HepG2 (cell line): ENCODE results near the gene SDCCAG8. TPM values are rescaled to one million over a fixed set of nuclear protein-coding genes. Genes with fewer than 3 reads are reported as not detected.

Experiments used
- ATAC-seq: fragments of 200-7000 bp; cut with Tn5 transposase; 3 replicates; pipeline ENCODE4 v1.9.1; 2020; ENCODE audit warnings: mild to moderate bottlenecking, moderate library complexity
- BruUV-seq: library from RNA; stranded (reverse); fragments of 400-500 nt; replicated peaks from 2 replicates; lab custom pipeline; 2021; lab: Mats Ljungman, UMichigan
- CTCF ChIA-PET: fragments of 300-600 bp; formaldehyde crosslinking; extraction: SDS; loops from one replicate; lab custom pipeline; 2021; ENCODE audit warnings: low total read pairs, inconsistent platforms, low intra/inter-chr PET ratio; lab: Yijun Ruan, JAX
- POLR2A ChIA-PET: fragments of 350-600 bp; sonication (Branson Sonifier 250); formaldehyde crosslinking; loops from one replicate; lab custom pipeline; 2020; ENCODE audit warnings: antibody characterized with exemption, inconsistent platforms; lab: Yijun Ruan, JAX
- DNase-seq: peaks from one replicate; pipeline ENCODE4 v3.0.0-alpha.2; 2015; ENCODE audit warnings: low spot score
- FAIRE-seq: peaks from 3 replicates; lab custom pipeline; 2011; peaks lifted over from hg19 to GRCh38; lab: Jason Lieb, UNC
- H2AFZ ChIP-seq: one replicate; pipeline ENCODE4 v1.6.1; 2011; ENCODE audit warnings: low read length, inconsistent platforms
- H3K27ac ChIP-seq: fragments of 300-600 bp; 3 replicates; pipeline ENCODE4 v1.8.0; 2011; ENCODE audit warnings: mixed run types, mild to moderate bottlenecking, mixed read lengths, low read length, inconsistent platforms; ENCODE audit not compliant: insufficient read depth; ENCODE audit errors: extremely low read length
- H3K27me3 ChIP-seq, 2 experiments: fragments of 200-600 bp in 1 of 2; 2 replicates in 1 of 2; 3 replicates in 1 of 2; pipeline versions ENCODE4 v1.6.0 to v1.8.0; 2011; ENCODE audit warnings: low read length in 2 of 2, mild to moderate bottlenecking in 2 of 2, moderate library complexity in 2 of 2, inconsistent platforms in 1 of 2; ENCODE audit not compliant: insufficient read depth in 2 of 2, control insufficient read depth in 1 of 2
- H3K36me3 ChIP-seq, 2 experiments: fragments of 200-600 bp in 1 of 2; replicated peaks in 1 of 2; 2 replicates in 1 of 2; 3 replicates in 1 of 2; pipeline versions ENCODE4 v1.5.1 to v1.8.0; 2011; ENCODE audit warnings: low read length in 2 of 2, inconsistent platforms in 1 of 2; ENCODE audit not compliant: insufficient read depth in 2 of 2, control insufficient read depth in 1 of 2
- H3K4me1 ChIP-seq: 2 replicates; pipeline ENCODE4 v1.5.1; 2012; ENCODE audit warnings: low read length, inconsistent platforms; ENCODE audit not compliant: insufficient read depth
- H3K4me2 ChIP-seq: 2 replicates; pipeline ENCODE4 v1.6.0; 2011; ENCODE audit warnings: low read depth, low read length, inconsistent platforms
- H3K4me3 ChIP-seq, 3 experiments: fragments of 200-600 bp in 1 of 3; sonication (generic), shearing (Covaris generic) in 1 of 3; replicated peaks in 1 of 3; 2 replicates each; pipeline ENCODE4 v1.5.1; 2011 to 2016; ENCODE audit warnings: low read length in 3 of 3, inconsistent platforms in 2 of 3, low read depth in 2 of 3, mild to moderate bottlenecking in 2 of 3, control low read depth in 1 of 3, mixed read lengths in 1 of 3; ENCODE audit not compliant: insufficient read depth in 1 of 3
- H3K79me2 ChIP-seq: one replicate; pipeline ENCODE4 v1.6.1; 2011; ENCODE audit warnings: low read length, inconsistent platforms; ENCODE audit not compliant: insufficient read depth
- H3K9ac ChIP-seq: 2 replicates; pipeline ENCODE4 v1.6.0; 2011; ENCODE audit warnings: mild to moderate bottlenecking, low read depth, low read length, inconsistent platforms; ENCODE audit not compliant: insufficient read depth
- H3K9me3 ChIP-seq: 2 replicates; pipeline ENCODE4 v1.5.1; 2012; ENCODE audit warnings: mild to moderate bottlenecking, low read length
- H4K20me1 ChIP-seq: 2 replicates; pipeline ENCODE4 v1.6.0; 2011; ENCODE audit warnings: inconsistent platforms, mild to moderate bottlenecking, low read length, moderate library complexity; ENCODE audit not compliant: insufficient read depth
- ERF ChIP-seq: IDR thresholded peaks from 2 replicates; pipeline ENCODE4 v1.6.1; 2018; ENCODE audit warnings: missing biosample characterization, missing genetic modification reagents
- HNRNPUL1 ChIP-seq: fragments of 200-400 bp; formaldehyde crosslinking; IDR thresholded peaks from 2 replicates; pipeline ENCODE4 v1.6.1; 2017; ENCODE audit warnings: low read depth, mild to moderate bottlenecking, low read length, moderate library complexity
- ISL2 ChIP-seq: sonication (generic); formaldehyde crosslinking; IDR thresholded peaks from 2 replicates; pipeline ENCODE4 v1.5.0; 2020; ENCODE audit warnings: missing genetic modification reagents
- ZMYM4 ChIP-seq: sonication (generic); formaldehyde crosslinking; IDR thresholded peaks from 2 replicates; pipeline ENCODE4 v1.8.1; 2023; ENCODE audit warnings: mild to moderate bottlenecking, missing genetic modification reagents
- WGBS: methylation state at CpG from one replicate; pipeline ENCODE4 v1.1.6; 2017; ENCODE audit warnings: low lambda C conversion rate; 5-methylcytosine and 5-hydroxymethylcytosine counted together
- in situ Hi-C: cut with HindIII; loops from 2 replicates; pipeline ENCODE4 v1.10.0; 2017; ENCODE audit warnings: low pct_unique_long_range_greater_than_20kb; ENCODE audit not compliant: extremely low pct_ligation_motif_present
- intact Hi-C: fragments of 100-400 bp; cut with micrococcal nuclease; formaldehyde crosslinking; loops from one replicate; pipeline ENCODE4 v1.10.0; 2022; ENCODE audit not compliant: unreplicated experiment
- polyA plus RNA-seq, 8 experiments: library from polyadenylated mRNA; depleted of rRNA in 3 of 8; stranded (reverse) in 7 of 8; unstranded in 1 of 8; fragments of >200 nt; fragmentation: Illumina TruSeq in 4 of 8; extraction: Trizol in 4 of 8; gene quantifications; 2 replicates each; pipeline versions ENCODE4 v1.2.1 to v1.2.3, GENCODE V29; 2011 to 2016; ENCODE audit warnings: low read depth in 4 of 8, missing spikeins in 1 of 8, mixed read lengths in 1 of 8; ENCODE audit not compliant: insufficient read depth in 1 of 8
- total RNA-seq, 5 experiments: library from RNA; depleted of rRNA; stranded (reverse); fragments of >200 nt; fragmentation: Illumina TruSeq; extraction: Trizol; gene quantifications; 2 replicates each; pipeline ENCODE4 v1.2.3, GENCODE V29; 2016; ENCODE audit warnings: low read depth in 1 of 5
- TF ChIP-seq, protein P1 (sequence below): sonication (generic); formaldehyde crosslinking; IDR thresholded peaks from 2 replicates; pipeline ENCODE4 v1.4.0; 2020; ENCODE audit warnings: missing genetic modification reagents

SDCCAG8 gene
- total and polyA plus RNA-seq, 2 of the 13 experiments (the other 11 are each of a cell fraction or from before 2014, with no cell fraction given), result 9.5 to 13.4 TPM

DNA sequence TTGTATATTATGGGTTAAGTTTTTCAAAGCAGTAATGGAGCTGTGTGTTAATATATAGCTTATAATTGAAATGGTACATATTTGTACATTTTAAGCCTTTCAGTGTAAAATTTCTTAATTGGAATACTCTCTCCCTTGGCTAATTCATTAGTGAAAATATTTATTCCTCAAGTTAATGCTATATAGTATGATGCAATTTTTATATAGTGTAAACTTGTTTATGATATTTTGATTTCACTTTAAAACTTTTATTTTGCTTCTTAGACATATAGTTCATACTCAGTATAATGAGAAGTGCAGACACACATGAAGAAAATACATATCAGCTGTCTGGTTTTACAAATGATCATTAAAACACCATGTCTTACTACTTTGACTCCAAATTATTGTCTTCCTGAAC lies 140.6 kb downstream of the SDCCAG8 start:
- no peak for FAIRE-seq
- ATAC-seq, result no peak
- no peaks in the 10 kb centered on the region for H3K27me3 ChIP-seq
- H3K9me3 ChIP-seq, result no peaks in the 10 kb centered on the region
- H3K4me3 ChIP-seq, result no peak overlapping the region
- no peak overlapping the region for H3K9ac ChIP-seq
- POLR2A ChIA-PET, result no interaction called here
- CTCF ChIA-PET, result no interaction called here
- DNase-seq, result no peak
- intact Hi-C loops (no loop called here), in situ Hi-C loops (no loop called here)
- H3K79me2 ChIP-seq, result no peaks in the 10 kb centered on the region
- no peaks in the 10 kb centered on the region for H3K36me3 ChIP-seq
- H3K27ac ChIP-seq, result no peak overlapping the region
- peaks cover 6% of the 10 kb centered on the region for H3K4me1 ChIP-seq
- no peaks in the 10 kb centered on the region for H4K20me1 ChIP-seq
- TF ChIP-seq ZMYM4, result no peak
- TF ChIP-seq HNRNPUL1, result no peak
- TF ChIP-seq, all 625 proteins: peak for 0
- BruUV-seq, result no TSS peak
- H3K4me2 ChIP-seq, result no peak overlapping the region
- no peak overlapping the region for H2AFZ ChIP-seq

DNA sequence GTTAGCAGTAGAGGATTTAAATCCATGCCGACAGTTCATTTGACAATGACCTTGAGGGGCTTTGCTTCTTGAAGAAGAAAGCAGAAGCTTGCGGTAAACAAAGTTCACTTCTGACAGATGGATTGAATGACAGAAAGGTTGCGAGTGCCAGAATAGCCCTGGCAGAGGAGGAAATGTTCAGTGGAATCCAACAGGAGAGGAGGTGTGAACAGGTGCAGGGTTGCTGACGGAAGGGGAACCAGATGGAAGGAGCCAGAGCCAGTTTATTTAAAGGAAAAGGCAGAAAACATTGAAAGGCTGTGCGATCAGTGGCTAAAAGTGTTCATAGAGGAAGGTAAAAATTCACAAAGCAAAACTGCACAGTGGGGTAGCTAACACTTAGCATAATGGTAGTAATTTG lies 141.0 kb downstream of the SDCCAG8 start:
- H3K9me3 ChIP-seq, result no peaks in the 10 kb centered on the region
- in situ Hi-C loops (no loop called here), intact Hi-C loops (no loop called here)
- H3K27ac ChIP-seq, result no peak overlapping the region
- H3K4me2 ChIP-seq, result no peak overlapping the region
- TF ChIP-seq, protein P1, sequence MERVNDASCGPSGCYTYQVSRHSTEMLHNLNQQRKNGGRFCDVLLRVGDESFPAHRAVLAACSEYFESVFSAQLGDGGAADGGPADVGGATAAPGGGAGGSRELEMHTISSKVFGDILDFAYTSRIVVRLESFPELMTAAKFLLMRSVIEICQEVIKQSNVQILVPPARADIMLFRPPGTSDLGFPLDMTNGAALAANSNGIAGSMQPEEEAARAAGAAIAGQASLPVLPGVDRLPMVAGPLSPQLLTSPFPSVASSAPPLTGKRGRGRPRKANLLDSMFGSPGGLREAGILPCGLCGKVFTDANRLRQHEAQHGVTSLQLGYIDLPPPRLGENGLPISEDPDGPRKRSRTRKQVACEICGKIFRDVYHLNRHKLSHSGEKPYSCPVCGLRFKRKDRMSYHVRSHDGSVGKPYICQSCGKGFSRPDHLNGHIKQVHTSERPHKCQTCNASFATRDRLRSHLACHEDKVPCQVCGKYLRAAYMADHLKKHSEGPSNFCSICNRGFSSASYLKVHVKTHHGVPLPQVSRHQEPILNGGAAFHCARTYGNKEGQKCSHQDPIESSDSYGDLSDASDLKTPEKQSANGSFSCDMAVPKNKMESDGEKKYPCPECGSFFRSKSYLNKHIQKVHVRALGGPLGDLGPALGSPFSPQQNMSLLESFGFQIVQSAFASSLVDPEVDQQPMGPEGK, result no peak
- TF ChIP-seq ERF (CRISPR knock-in tag) (no peak), ISL2 (CRISPR knock-in tag) (no peak)
- no peaks in the 10 kb centered on the region for H3K36me3 ChIP-seq
- peaks cover 6% of the 10 kb centered on the region for H3K4me1 ChIP-seq
- no peaks in the 10 kb centered on the region for H4K20me1 ChIP-seq
- 97% methylated on average over 5 of the region's 5 CpGs for WGBS
- no peak overlapping the region for H2AFZ ChIP-seq
- CTCF ChIA-PET, result no interaction called here
- H3K27me3 ChIP-seq, result no peaks in the 10 kb centered on the region
- ATAC-seq (no peak), FAIRE-seq (no peak), DNase-seq (no peak)
- no peaks in the 10 kb centered on the region for H3K79me2 ChIP-seq
- POLR2A ChIA-PET, result no interaction called here
- BruUV-seq, result no TSS peak
- no peak overlapping the region for H3K4me3 ChIP-seq
- no peak overlapping the region for H3K9ac ChIP-seq
